GM18505 (cell line): Measurements from ENCODE around the gene RSBN1L.
"Not testable (repeated sequence)": the region's sequence is repeated elsewhere in the genome, so short reads cannot be mapped to it uniquely, and the experiment has no call there.

Source experiments
- ATAC-seq: cut with Tn5 transposase; IDR thresholded peaks from one replicate; pipeline ENCODE4 v1.9.1; 2021; ENCODE audit not compliant: unreplicated experiment
- POLR2A ChIP-seq: IDR thresholded peaks from 4 replicates; pipeline ENCODE4 v1.6.1; 2011; ENCODE audit warnings: borderline replicate concordance; ENCODE audit not compliant: insufficient read depth, insufficient read length; ENCODE audit errors: extremely low read depth

RSBN1L gene

GRCh38 chr7:77696643-77697534 is 630 bp downstream of the RSBN1L start:
- peak; percentile 11 for ATAC-seq
- no peak for TF ChIP-seq POLR2A

- ATAC-seq, result no peak
- no peak for TF ChIP-seq POLR2A
These were observed 1.2 kb downstream of the RSBN1L start for GRCh38 chr7:77697535-77697831.

- TF ChIP-seq POLR2A, result no peak
- no peak for ATAC-seq
These were observed 1.9 kb downstream of the RSBN1L start for GRCh38 chr7:77698042-77698625.

GRCh38 chr7:77699056-77699455 is 2.8 kb downstream of the RSBN1L start:
- peak; percentile 33 for ATAC-seq
- no peak for TF ChIP-seq POLR2A

GRCh38 chr7:77702513-77702912 is 6.3 kb downstream of the RSBN1L start:
- no peak for TF ChIP-seq POLR2A

GRCh38 chr7:77702968-77703472 is 6.8 kb downstream of the RSBN1L start:
- no peak for ATAC-seq
- no peak for TF ChIP-seq POLR2A

More at GRCh38 chr7:77702513-77702912, 6.3 kb downstream of the RSBN1L start:
- ATAC-seq, result no peak

GRCh38 chr7:77703669-77704068 is 7.4 kb downstream of the RSBN1L start:
- ATAC-seq, result not testable (repeated sequence)

- TF ChIP-seq POLR2A, result no peak
- ATAC-seq, result no peak
These were observed 11.3 kb downstream of the RSBN1L start for GRCh38 chr7:77707504-77707992.

GRCh38 chr7:77710067-77710466 is 13.8 kb downstream of the RSBN1L start:
- TF ChIP-seq POLR2A, result no peak
- ATAC-seq, result no peak

GRCh38 chr7:77710861-77711260 is 14.6 kb downstream of the RSBN1L start:
- ATAC-seq, result no peak
- TF ChIP-seq POLR2A, result no peak

- TF ChIP-seq POLR2A, result no peak
- no peak for ATAC-seq
These were observed 17.9 kb downstream of the RSBN1L start for GRCh38 chr7:77714195-77714594.

GRCh38 chr7:77714931-77715330 is 18.7 kb downstream of the RSBN1L start:
- not testable (repeated sequence) for ATAC-seq

GRCh38 chr7:77716804-77717203 is 20.5 kb downstream of the RSBN1L start:
- TF ChIP-seq POLR2A, result no peak
- ATAC-seq, result no peak

GRCh38 chr7:77717566-77717965 is 21.3 kb downstream of the RSBN1L start:
- ATAC-seq, result not testable (repeated sequence)
